HL-60 (cell line): ENCODE results near the gene AGR2.

Experiments used
- DNase-seq, 2 experiments: peaks; one replicate each; pipeline ENCODE4 v3.0.0-alpha.2; 2010 to 2020; ENCODE audit warnings: low read depth in 1 of 2, low spot score in 1 of 2
- H3K27ac ChIP-seq: fragments of 250-450 bp; sonication (Bioruptor Pico); replicated peaks from 2 replicates; pipeline ENCODE4 v1.5.1; 2020; ENCODE audit warnings: mild to moderate bottlenecking, moderate library complexity
- H3K27me3 ChIP-seq: fragments of 250-450 bp; sonication (Bioruptor Pico); 2 replicates; pipeline ENCODE4 v1.5.1; 2021; ENCODE audit warnings: mild to moderate bottlenecking, moderate library complexity; ENCODE audit not compliant: insufficient read depth, poor library complexity, severe bottlenecking
- H3K4me3 ChIP-seq: replicated peaks from 2 replicates; pipeline ENCODE4 v1.5.1; 2011; ENCODE audit warnings: mild to moderate bottlenecking, control low read depth, low read length; ENCODE audit not compliant: insufficient read depth
- CTCF ChIP-seq: IDR thresholded peaks from one replicate; pipeline ENCODE4 v1.5.1; 2011; ENCODE audit warnings: low read length, control low read depth, inconsistent platforms; ENCODE audit not compliant: insufficient read depth
- GABPA ChIP-seq: IDR thresholded peaks from 2 replicates; pipeline ENCODE4 v1.6.1; 2012; ENCODE audit warnings: low read depth
- POLR2AphosphoS5 ChIP-seq: IDR thresholded peaks from 2 replicates; pipeline ENCODE4 v1.6.1; 2012; ENCODE audit warnings: low read depth
- REST ChIP-seq: IDR thresholded peaks from 2 replicates; pipeline ENCODE4 v1.6.1; 2012; ENCODE audit warnings: low read depth; ENCODE audit not compliant: insufficient replicate concordance
- SPI1 ChIP-seq: IDR thresholded peaks from 2 replicates; pipeline ENCODE4 v1.6.1; 2012; ENCODE audit warnings: low read depth, mild to moderate bottlenecking, borderline replicate concordance

Gene AGR2

GRCh38 chr7:16762177-16762576, 42.6 kb downstream of the AGR2 start:
- TF ChIP-seq SPI1 (no peak), REST (no peak), GABPA (no peak), CTCF (no peak), POLR2AphosphoS5 (no peak)
- H3K27me3 ChIP-seq, result no peaks in the 10 kb centered on the region
- no peak overlapping the region for H3K4me3 ChIP-seq
- no peak overlapping the region for H3K27ac ChIP-seq
- DNase-seq, result no peak

- Histone ChIP-seq H3K27me3 (peaks cover 3% of the 10 kb centered on the region), H3K4me3 (no peak overlapping the region), H3K27ac (no peak overlapping the region)
- TF ChIP-seq CTCF, result no peak
- no peak for TF ChIP-seq GABPA
- TF ChIP-seq SPI1, result no peak
- no peak for TF ChIP-seq REST
- no peak for TF ChIP-seq POLR2AphosphoS5
- DNase-seq, result no peak
These were observed 45.0 kb downstream of the AGR2 start for GRCh38 chr7:16759840-16760239.

- Histone ChIP-seq H3K4me3 (no peak overlapping the region), H3K27ac (no peak overlapping the region), H3K27me3 (peaks cover 3% of the 10 kb centered on the region)
- no peak for DNase-seq
- no peak for TF ChIP-seq POLR2AphosphoS5
- TF ChIP-seq SPI1, result no peak
- no peak for TF ChIP-seq CTCF
- no peak for TF ChIP-seq GABPA
- TF ChIP-seq REST, result no peak
These were observed 45.9 kb downstream of the AGR2 start for GRCh38 chr7:16758631-16759611.
